Naive thymus-derived CD8-positive, alpha-beta T cell (primary cell): ENCODE measurements around the gene PRSS50. TPM values are rescaled to one million over a fixed set of nuclear protein-coding genes. Genes with fewer than 3 reads are reported as not detected.

Experiments used
- ATAC-seq, 2 donors: fragments of 150-1000 bp; cut with Tn5 transposase in 1 of 2; sonication (Bioruptor Pico), chemical (Tn5 transposase) in 1 of 2; 1 replicate in 1 of 2; 2 replicates in 1 of 2; pipeline ENCODE4 v1.10.0; 2021; ENCODE audit warnings: mild to moderate bottlenecking in 2 of 2, moderate library complexity in 2 of 2
- POLR2A ChIA-PET: fragments of 350-600 bp; sonication (Branson Sonifier 250); formaldehyde crosslinking; loops from one replicate; lab custom pipeline; 2021; ENCODE audit warnings: antibody characterized with exemption; lab: Charles Lee
- DNase-seq, 10 donors: peaks; one replicate each; pipeline versions ENCODE4 v3.0.0 to v3.0.0-alpha.2; 2020 to 2022
- H3K27ac Mint-ChIP-seq, 10 donors: one replicate each; pipeline ENCODE4 v1.8.0; 2020 to 2022; ENCODE audit warnings: mild to moderate bottlenecking in 10 of 10, mixed read lengths in 10 of 10, moderate library complexity in 4 of 10, inconsistent platforms in 1 of 10
- H3K27me3 Mint-ChIP-seq, 5 donors: one replicate each; pipeline ENCODE4 v1.8.0; 2021 to 2022; ENCODE audit warnings: mixed read lengths in 5 of 5
- H3K36me3 Mint-ChIP-seq, 3 donors: one replicate each; pipeline ENCODE4 v1.8.0; 2020 to 2022; ENCODE audit warnings: mixed read lengths in 3 of 3, mild to moderate bottlenecking in 2 of 3, inconsistent platforms in 1 of 3
- H3K4me1 Mint-ChIP-seq, 4 donors: one replicate each; pipeline ENCODE4 v1.8.0; 2021 to 2022; ENCODE audit warnings: mixed read lengths in 4 of 4
- H3K4me3 Mint-ChIP-seq, 10 donors: one replicate each; pipeline ENCODE4 v1.8.0; 2020 to 2022; ENCODE audit warnings: mild to moderate bottlenecking in 10 of 10, mixed read lengths in 10 of 10, moderate library complexity in 6 of 10, inconsistent platforms in 1 of 10
- H3K9me3 Mint-ChIP-seq, 9 donors: one replicate each; pipeline ENCODE4 v1.8.0; 2020 to 2022; ENCODE audit warnings: mixed read lengths in 9 of 9, mild to moderate bottlenecking in 3 of 9, inconsistent platforms in 1 of 9, moderate library complexity in 1 of 9
- polyA plus RNA-seq, 3 donors: library from polyadenylated mRNA; unstranded; fragments of 300-500 nt; fragmentation: Illumina TruSeq; gene quantifications; one replicate each; pipeline ENCODE4 v1.2.3, GENCODE V29; 2021
- total RNA-seq, 8 experiments: library from RNA in 2 of 8; stranded (reverse) in 2 of 8; gene quantifications; one replicate each; pipeline ENCODE4 v1.2.3 and lab custom pipeline; 2021 to 2026

PRSS50 gene
- total and polyA plus RNA-seq, 5 experiments from 2014 or later: 0.05 TPM; not detected in 4

DNA sequence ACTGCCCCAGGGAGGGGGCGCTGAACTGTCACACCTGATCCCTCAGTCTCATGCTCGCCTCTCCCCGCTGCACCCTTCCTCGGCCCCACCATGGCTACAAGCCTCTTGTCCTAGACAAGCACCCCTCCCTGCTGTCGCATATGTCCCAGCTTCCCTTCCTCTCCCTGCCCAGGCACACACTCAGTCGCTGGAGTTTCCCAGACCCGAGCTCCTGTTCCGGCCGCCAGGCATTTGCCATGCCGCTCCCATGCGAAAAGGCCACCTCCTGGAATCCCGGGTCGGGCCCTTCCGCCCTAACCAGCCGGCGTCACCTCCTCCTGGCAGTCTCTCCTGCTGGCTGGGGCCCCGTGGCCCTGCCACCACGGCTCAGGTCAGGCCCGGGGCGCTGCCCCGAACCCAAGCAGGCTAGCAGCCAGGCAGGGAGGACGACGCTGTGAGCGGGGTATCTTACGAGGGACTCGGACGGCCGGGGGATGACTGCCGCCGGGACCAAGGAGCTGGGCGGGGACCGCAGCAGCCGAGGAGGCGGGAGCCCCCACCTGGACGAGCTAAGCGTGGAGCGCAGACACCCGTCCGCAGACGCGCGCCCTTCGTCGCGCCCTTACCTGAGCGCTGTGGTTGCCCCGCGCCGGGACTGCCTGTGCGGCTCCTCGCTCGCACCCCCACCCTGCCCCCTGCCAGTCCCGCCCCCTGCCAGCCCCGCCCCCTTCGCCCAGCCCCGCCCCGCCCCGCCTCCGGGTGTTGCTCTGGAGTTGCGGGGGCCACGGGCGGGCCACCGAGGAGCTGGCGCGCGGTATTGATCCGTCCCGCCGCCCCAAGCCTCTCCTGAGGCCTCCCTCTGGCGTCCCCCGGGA is 24.4 kb downstream of the PRSS50 start, which contains the start of gene ALS2CL:
ALS2CL (minus strand) TSS at position 642 of the 854 bp plus-strand sequence. CDS start 4,239 bp downstream, outside the sequence.
- Mint-ChIP-seq H3K27ac (peak within 1 kb of the TSS in 9 of 10 donors; percentile 29 to 93 (median 83)), H3K4me1 (peaks cover 27 to 59% (median 53%) of the 10 kb centered on the region in 4 donors), H3K36me3 (no peaks in the 10 kb centered on the region), H3K4me3 (peak within 1 kb of the TSS; percentile 72 to 90 (median 86)), H3K9me3 (no peaks in the 10 kb centered on the region), H3K27me3 (peaks cover 0 to 3% (median 0%) of the 10 kb centered on the region in 5 donors)
- ATAC-seq (peak; percentile 78 to 85), DNase-seq (peak; percentile 50 to 83 (median 72))
- POLR2A ChIA-PET: interaction anchor here (1.1 to 1.2 kb wide), 2 partner anchors 63 to 155 kb away, joined by 3 to 4 read pairs; no protein-coding TSS in a partner anchor

DNA sequence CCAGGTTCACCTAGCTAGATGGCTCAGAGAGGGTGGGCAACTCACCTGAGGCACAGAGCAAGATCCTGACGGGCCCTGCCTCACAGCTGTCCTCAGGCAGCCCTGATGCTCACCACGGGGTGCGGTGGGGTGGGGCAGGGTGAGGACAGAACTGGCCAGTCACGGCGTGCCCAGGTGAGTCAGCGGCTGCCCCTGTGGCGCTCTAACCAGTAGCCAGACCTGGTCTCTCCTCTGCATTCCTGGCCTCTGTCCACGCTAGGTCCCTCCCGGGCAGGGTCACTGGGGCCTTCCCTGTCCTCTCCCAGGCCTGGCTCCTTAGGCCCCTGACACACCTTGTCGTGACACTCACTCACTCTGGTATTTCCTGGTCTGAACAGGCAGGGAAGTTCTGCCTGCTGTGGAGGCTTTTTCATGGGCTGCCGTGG is 25.1 kb downstream of the PRSS50 start:
- Mint-ChIP-seq H3K4me1 (peaks cover 27 to 59% (median 49%) of the 10 kb centered on the region in 4 donors), H3K4me3 (peak overlapping the region; percentile 72 to 90 (median 86)), H3K27me3 (peaks cover 0 to 3% (median 0%) of the 10 kb centered on the region in 5 donors), H3K9me3 (no peaks in the 10 kb centered on the region), H3K27ac (peak overlapping the region in 9 of 10 donors; percentile 29 to 93 (median 83)), H3K36me3 (no peaks in the 10 kb centered on the region)
- peak in 1 of 10 donors; percentile 11 for DNase-seq
- ATAC-seq: no peak
- POLR2A ChIA-PET: interaction anchor here (1.2 kb wide), 1 partner anchor 63 kb away, joined by 3 read pairs; no protein-coding TSS in a partner anchor

DNA sequence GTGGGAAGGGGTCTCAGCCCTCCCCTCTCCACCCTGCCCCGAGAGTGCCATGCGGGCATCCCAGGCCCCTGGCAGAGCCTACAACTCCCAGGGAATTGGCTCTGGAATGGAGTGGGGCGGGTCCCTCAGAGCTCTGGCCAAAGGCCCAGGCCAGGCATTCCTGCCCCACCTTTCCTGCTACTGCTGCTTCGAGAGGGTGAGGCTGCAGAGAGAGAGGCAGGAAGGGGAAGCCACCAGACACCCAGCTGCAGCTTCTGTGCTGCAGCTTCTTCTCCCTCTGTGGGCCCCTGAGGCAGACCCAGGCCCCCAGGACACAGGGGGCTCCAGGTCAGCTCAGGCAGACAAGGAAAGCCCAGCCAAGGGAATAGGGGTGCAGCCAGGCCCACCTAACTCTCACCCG is 26.9 kb downstream of the PRSS50 start:
- POLR2A ChIA-PET: interaction anchor here (0.7 kb wide), 1 partner anchor 194 kb away, joined by 4 read pairs; no protein-coding TSS in a partner anchor
- no peaks in the 10 kb centered on the region for H3K36me3 Mint-ChIP-seq
- peaks cover 0 to 3% (median 0%) of the 10 kb centered on the region in 5 donors for H3K27me3 Mint-ChIP-seq
- H3K9me3 Mint-ChIP-seq: no peaks in the 10 kb centered on the region
- H3K27ac Mint-ChIP-seq: no peak overlapping the region
- ATAC-seq (no peak), DNase-seq (no peak)
- peak overlapping the region in 1 of 10 donors; percentile 51 for H3K4me3 Mint-ChIP-seq
- H3K4me1 Mint-ChIP-seq: peaks cover 22 to 54% (median 37%) of the 10 kb centered on the region in 4 donors

DNA sequence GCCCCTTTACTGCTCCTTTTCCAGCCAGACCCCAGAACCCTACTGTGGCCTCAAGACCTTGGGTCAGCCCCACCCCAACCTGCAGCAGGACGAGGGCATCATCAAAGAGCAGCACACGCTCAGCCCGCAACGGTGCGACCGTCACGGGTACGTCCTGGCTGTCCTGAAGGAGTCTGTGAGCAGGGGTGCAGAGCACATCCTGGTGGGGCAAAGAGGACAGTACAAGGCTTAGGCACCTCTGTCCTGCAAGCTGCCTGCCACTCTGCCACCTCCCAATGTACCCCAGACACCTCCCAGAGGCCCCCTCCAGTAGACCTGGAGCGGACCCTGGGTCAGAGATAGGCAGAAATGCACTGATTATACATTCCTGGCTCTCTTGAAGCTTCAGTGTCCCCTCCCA is 32.2 kb downstream of the PRSS50 start:
- ATAC-seq (no peak), DNase-seq (no peak)
- Mint-ChIP-seq H3K27ac (peak overlapping the region in 1 of 10 donors; percentile 48), H3K27me3 (peaks cover 0 to 3% (median 0%) of the 10 kb centered on the region in 5 donors), H3K4me3 (no peak overlapping the region), H3K9me3 (no peaks in the 10 kb centered on the region), H3K36me3 (peaks cover 0 to 4% (median 0%) of the 10 kb centered on the region in 3 donors), H3K4me1 (peaks cover under 1 to 8% (median 2%) of the 10 kb centered on the region in 4 donors)
- POLR2A ChIA-PET: no interaction called here

DNA sequence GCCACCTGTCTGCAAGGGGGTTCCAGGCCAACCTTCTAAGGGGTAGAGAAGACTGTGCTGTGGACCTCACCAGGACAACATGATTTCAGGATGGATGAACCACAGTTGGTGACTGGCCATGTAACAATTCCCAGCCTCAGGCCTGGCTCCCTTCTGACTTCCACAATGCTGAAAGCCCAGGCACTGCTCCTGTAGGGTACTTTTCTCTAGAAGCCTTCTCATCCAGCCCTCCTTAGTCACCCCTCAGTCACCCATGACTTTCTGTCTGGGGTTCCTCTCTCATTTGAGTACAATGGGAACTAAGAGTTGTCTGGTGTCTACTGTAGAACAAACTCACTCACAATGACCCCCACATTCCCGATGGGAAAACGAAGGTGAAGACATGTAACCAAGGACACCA is 32.8 kb downstream of the PRSS50 start:
- peaks cover 0 to 4% (median 2%) of the 10 kb centered on the region in 4 donors for H3K4me1 Mint-ChIP-seq
- peak overlapping the region in 1 of 10 donors; percentile 58 for H3K27ac Mint-ChIP-seq
- no peak overlapping the region for H3K4me3 Mint-ChIP-seq
- no peaks in the 10 kb centered on the region for H3K9me3 Mint-ChIP-seq
- DNase-seq: no peak
- no peak for ATAC-seq
- peaks cover 0 to 3% (median 0%) of the 10 kb centered on the region in 5 donors for H3K27me3 Mint-ChIP-seq
- H3K36me3 Mint-ChIP-seq: peaks cover 0 to 4% (median 0%) of the 10 kb centered on the region in 3 donors
- POLR2A ChIA-PET: no interaction called here

DNA sequence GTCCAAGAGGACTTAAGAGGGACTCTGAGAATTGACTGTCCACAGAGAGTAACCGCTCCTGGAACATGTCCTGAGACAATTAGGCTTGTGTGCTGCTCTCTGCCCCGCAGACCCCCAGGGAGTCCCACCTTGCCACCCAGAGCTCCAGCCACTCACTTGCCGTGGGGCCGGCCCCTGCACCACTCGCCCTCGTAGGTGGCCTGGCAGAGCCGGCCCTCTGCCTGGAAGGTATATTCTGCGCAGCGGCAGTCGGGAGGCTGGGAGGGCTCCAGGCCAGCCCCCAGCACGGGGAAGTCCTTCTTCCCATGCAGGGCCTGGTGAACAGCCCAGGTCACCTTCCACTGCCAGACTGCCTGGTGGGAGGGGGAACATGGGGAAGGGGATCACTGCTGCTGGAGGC is 34.7 kb downstream of the PRSS50 start:
- POLR2A ChIA-PET: no interaction called here

DNA sequence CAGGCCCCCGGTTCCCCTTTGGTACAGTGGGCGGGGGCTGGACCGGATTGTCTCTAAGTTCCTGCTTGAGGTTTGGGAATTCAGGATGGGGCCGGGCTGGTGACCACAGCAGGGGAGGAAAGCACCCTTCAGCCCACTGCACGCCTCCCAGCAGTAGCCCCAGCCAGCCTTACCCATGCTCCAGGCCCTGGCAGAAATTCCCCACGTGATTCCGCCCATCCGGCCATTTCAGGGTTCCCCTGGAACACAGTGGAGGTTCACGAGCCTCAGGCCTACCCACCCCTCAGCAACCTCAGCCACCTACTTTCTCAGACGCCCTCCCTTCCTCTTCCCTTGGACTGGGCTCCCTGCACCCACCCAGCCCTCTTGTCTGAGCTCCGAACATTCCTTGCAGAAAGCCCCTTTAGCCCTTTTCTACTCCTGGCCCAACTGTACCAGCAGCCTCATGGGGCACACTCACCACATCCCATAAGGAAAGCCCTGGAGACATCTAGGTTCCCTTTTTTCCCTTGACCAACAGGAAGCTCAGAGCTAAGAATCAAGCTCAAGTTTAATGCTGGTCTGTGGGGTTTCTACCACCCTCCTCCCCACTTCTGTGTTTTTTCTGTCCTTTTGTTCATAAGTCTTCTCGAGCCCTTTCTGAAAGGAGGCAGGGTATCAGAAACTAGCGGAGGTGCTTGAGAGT is 35.7 kb downstream of the PRSS50 start:
- H3K4me1 Mint-ChIP-seq: no peaks in the 10 kb centered on the region
- POLR2A ChIA-PET: no interaction called here

More for the DNA sequence above, 34.7 kb downstream of the PRSS50 start:
- no peaks in the 10 kb centered on the region for H3K9me3 Mint-ChIP-seq
- no peak overlapping the region for H3K4me3 Mint-ChIP-seq
- H3K27me3 Mint-ChIP-seq: no peaks in the 10 kb centered on the region
- no peak for DNase-seq
- H3K4me1 Mint-ChIP-seq: no peaks in the 10 kb centered on the region
- no peak overlapping the region for H3K27ac Mint-ChIP-seq
- peaks cover 0 to 4% (median 0%) of the 10 kb centered on the region in 3 donors for H3K36me3 Mint-ChIP-seq
- no peak for ATAC-seq

DNA sequence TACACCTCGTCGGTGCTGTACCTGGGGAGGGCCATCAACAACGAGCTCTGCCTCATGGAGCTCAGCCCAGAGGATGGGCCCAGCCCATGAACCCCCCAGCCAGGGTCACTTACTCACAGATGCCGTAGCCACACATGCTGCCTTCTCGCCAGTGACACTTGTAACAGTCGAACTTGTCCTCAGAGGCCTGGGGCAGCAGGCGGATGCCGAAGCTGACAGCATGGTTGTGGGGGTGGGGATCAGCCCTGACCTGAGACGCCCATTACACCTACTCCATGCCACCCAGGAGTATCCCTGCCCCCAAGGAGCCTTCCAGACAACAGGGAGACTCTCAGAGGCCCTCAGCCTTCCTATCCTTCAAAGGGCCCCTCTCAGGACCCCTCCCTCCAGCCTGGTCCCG is 36.3 kb downstream of the PRSS50 start:
- no peak for ATAC-seq
- DNase-seq: no peak
- Mint-ChIP-seq H3K36me3 (peaks cover 0 to 4% (median 0%) of the 10 kb centered on the region in 3 donors), H3K9me3 (no peaks in the 10 kb centered on the region), H3K4me3 (no peak overlapping the region), H3K4me1 (no peaks in the 10 kb centered on the region), H3K27me3 (no peaks in the 10 kb centered on the region), H3K27ac (no peak overlapping the region)
- POLR2A ChIA-PET: no interaction called here

More for the DNA sequence above, 35.7 kb downstream of the PRSS50 start:
- DNase-seq (no peak), ATAC-seq (no peak)
- Mint-ChIP-seq H3K27ac (peak overlapping the region in 4 of 10 donors; percentile 6 to 73 (median 42)), H3K36me3 (peaks cover 0 to 4% (median 0%) of the 10 kb centered on the region in 3 donors), H3K27me3 (no peaks in the 10 kb centered on the region), H3K9me3 (no peaks in the 10 kb centered on the region), H3K4me3 (no peak overlapping the region)

DNA sequence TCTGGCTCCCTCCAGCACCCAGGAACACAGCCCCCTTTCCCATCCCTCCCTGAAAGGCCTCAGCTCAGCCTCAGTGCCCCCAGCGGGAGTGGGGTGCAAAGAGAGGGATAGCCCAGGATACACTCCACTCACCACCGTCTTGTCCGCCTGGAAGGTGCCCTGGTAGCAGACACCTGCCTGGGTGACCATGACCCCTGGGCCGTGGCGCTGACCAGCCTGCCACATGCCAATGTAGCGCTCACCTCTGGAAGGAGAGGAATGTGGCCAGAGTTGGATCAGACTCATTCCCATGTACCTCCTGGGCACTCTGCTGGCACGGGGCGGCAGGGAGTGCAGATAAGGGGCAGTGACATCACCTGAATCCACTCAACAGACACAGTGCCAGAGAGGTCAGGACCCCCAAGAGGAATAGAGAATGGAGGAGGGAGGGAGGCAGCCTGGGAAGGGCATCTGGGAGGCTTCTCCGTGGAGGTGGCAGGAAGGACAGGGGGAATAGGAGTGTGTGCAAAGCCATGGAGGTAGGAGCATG is 37.3 kb downstream of the PRSS50 start:
- Mint-ChIP-seq H3K4me3 (no peak overlapping the region), H3K27me3 (no peaks in the 10 kb centered on the region), H3K9me3 (no peaks in the 10 kb centered on the region), H3K27ac (no peak overlapping the region), H3K36me3 (peaks cover 0 to 4% (median 0%) of the 10 kb centered on the region in 3 donors), H3K4me1 (no peaks in the 10 kb centered on the region)
- no peak for DNase-seq
- no peak for ATAC-seq
- POLR2A ChIA-PET: no interaction called here

DNA sequence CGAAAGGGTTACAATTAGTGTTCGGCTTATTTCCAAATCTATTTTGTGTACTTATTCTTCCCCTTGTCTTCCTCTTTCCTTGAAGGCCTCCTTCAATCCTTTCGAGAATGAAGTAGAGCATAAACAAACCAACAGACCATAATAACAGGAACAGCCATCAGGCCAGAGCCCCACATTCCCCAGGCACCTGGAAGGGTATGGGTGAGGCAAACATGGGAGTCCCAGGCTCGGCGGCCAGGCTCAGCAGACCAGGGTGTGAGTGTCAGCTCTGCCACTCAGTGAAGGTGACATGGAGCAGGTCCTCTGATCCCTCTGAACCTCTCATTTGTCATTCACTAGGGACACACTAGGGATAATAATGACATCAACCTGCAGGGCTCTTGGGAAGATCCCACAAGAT is 38.0 kb downstream of the PRSS50 start:
- H3K27me3 Mint-ChIP-seq: no peaks in the 10 kb centered on the region
- H3K4me1 Mint-ChIP-seq: no peaks in the 10 kb centered on the region
- H3K9me3 Mint-ChIP-seq: no peaks in the 10 kb centered on the region
- no peaks in the 10 kb centered on the region for H3K36me3 Mint-ChIP-seq
- POLR2A ChIA-PET: no interaction called here
- DNase-seq: no peak
- H3K27ac Mint-ChIP-seq: peak overlapping the region in 1 of 10 donors; percentile 54
- H3K4me3 Mint-ChIP-seq: no peak overlapping the region
- no peak for ATAC-seq

DNA sequence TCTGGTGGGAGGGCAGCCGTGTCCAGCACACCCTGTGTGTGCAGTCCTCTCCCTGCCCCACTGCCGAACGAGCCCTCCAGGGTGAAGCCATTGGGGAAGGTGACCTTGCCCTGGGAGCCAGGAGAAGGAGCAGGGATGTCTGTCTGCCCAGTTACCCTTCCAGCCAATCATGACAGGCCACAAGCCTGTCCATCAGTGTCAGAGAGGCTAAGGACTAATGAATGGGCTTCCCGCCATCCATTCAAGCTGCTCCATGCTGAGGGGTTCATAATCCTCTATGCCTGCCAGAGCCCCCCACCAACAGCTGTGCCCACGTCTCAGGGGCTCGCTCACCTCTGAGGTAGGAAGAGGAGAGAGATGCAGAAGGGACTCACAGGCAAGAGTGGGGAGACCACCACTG is 39.4 kb downstream of the PRSS50 start:
- Mint-ChIP-seq H3K36me3 (no peaks in the 10 kb centered on the region), H3K4me1 (no peaks in the 10 kb centered on the region), H3K27ac (no peak overlapping the region), H3K27me3 (no peaks in the 10 kb centered on the region), H3K9me3 (no peaks in the 10 kb centered on the region), H3K4me3 (no peak overlapping the region)
- POLR2A ChIA-PET: no interaction called here
- no peak for ATAC-seq
- no peak for DNase-seq

DNA sequence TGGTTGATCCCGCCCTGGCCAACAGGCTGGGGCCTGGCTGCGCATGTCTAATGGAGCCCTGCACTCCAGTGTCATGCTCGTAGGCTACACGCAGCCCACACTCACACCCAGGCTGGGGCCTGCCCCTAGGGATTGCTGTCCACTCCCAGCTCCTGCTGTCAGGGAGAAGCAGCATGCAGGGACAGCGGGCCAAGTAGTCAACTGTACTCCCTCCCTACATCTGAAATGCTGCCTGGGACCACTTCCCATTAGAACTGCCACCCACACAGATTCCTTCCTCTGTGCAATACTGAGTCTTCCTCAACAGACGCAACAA is 40.3 kb downstream of the PRSS50 start:
- H3K4me1 Mint-ChIP-seq: no peaks in the 10 kb centered on the region
- no peaks in the 10 kb centered on the region for H3K9me3 Mint-ChIP-seq
- no peak overlapping the region for H3K4me3 Mint-ChIP-seq
- POLR2A ChIA-PET: no interaction called here
- no peaks in the 10 kb centered on the region for H3K27me3 Mint-ChIP-seq
- H3K36me3 Mint-ChIP-seq: no peaks in the 10 kb centered on the region
- H3K27ac Mint-ChIP-seq: no peak overlapping the region
- no peak for ATAC-seq
- DNase-seq: no peak
